Left renal cortex interstitium (tissue), 4 donors: ENCODE measurements around the gene FMN2. TPM values are rescaled to one million over a fixed set of nuclear protein-coding genes. Genes with fewer than 3 reads are reported as not detected.

Experiments used
- DNase-seq, 4 donors: peaks; one replicate each; pipeline ENCODE4 v3.0.0-alpha.2; 2013; ENCODE audit warnings: low read depth in 4 of 4, low spot score in 2 of 4, missing footprints in 1 of 4
- polyA plus RNA-seq, 4 donors: library from polyadenylated mRNA; unstranded; fragments of 120-200 nt; gene quantifications; one replicate each; pipeline ENCODE4 v1.2.1, GENCODE V29; 2013; ENCODE audit not compliant: insufficient read length in 4 of 4

The FMN2 gene
- polyA plus RNA-seq, 4 donors = 3.8 to 8.8 (median 6.1) TPM

- DNase-seq = no peak
These were observed 417.3 kb downstream of the FMN2 start for GRCh38 chr1:240508950-240509349.

- DNase-seq = no peak
These were observed 420.1 kb downstream of the FMN2 start for GRCh38 chr1:240511789-240512188.

GRCh38 chr1:240515505-240515904 lies 423.8 kb downstream of the FMN2 start:
- DNase-seq = no peak

- no peak for DNase-seq
These were observed 424.4 kb downstream of the FMN2 start for GRCh38 chr1:240516069-240516468.

- DNase-seq = no peak
These were observed 426.2 kb downstream of the FMN2 start for GRCh38 chr1:240517891-240518290.

- DNase-seq = no peak
These were observed 430.6 kb downstream of the FMN2 start for GRCh38 chr1:240522122-240522822.

- DNase-seq = no peak
These were observed 432.8 kb downstream of the FMN2 start for GRCh38 chr1:240524356-240525069.
